Neural progenitor cell (in vitro differentiated cells): ENCODE measurements around the gene C1orf210. TPM values are rescaled to one million over a fixed set of nuclear protein-coding genes. Genes with fewer than 3 reads are reported as not detected.

Experiments
- DNase-seq: peaks from one replicate; pipeline ENCODE4 v3.0.0-alpha.2; 2016; ENCODE audit warnings: low spot score
- H2AFZ ChIP-seq: fragments of 200-600 bp; sonication (generic); replicated peaks from 2 replicates; pipeline ENCODE4 v1.6.1; 2016; ENCODE audit warnings: antibody characterized with exemption
- H3F3A ChIP-seq: fragments of 200-600 bp; sonication (generic); 2 replicates; pipeline ENCODE4 v1.6.1; 2016; ENCODE audit warnings: antibody characterized with exemption, low read depth
- H3K27ac ChIP-seq: fragments of 200-600 bp; sonication (generic); 2 replicates; pipeline ENCODE4 v1.5.1; 2016; ENCODE audit warnings: mild to moderate bottlenecking
- H3K27me3 ChIP-seq: fragments of 200-600 bp; sonication (generic); 2 replicates; pipeline ENCODE4 v1.6.1; 2016; ENCODE audit warnings: mild to moderate bottlenecking, moderate library complexity
- H3K36me3 ChIP-seq: fragments of 200-600 bp; sonication (generic); 2 replicates; pipeline ENCODE4 v1.5.1; 2016
- H3K4me1 ChIP-seq: fragments of 200-600 bp; sonication (generic); 2 replicates; pipeline ENCODE4 v1.6.1; 2016; ENCODE audit warnings: mixed run types
- H3K4me2 ChIP-seq: fragments of 200-600 bp; sonication (generic); 2 replicates; pipeline ENCODE4 v1.6.1; 2016
- H3K4me3 ChIP-seq: fragments of 200-600 bp; sonication (generic); 2 replicates; pipeline ENCODE4 v1.5.1; 2016
- H3K79me2 ChIP-seq: fragments of 200-600 bp; sonication (generic); 2 replicates; pipeline ENCODE4 v1.6.1; 2016; ENCODE audit warnings: low read depth
- H3K9ac ChIP-seq: fragments of 200-600 bp; sonication (generic); 2 replicates; pipeline ENCODE4 v1.6.1; 2016
- H3K9me3 ChIP-seq: fragments of 200-600 bp; sonication (generic); 2 replicates; pipeline ENCODE4 v1.5.1; 2016; ENCODE audit warnings: low read depth
- H4K20me1 ChIP-seq: fragments of 200-600 bp; sonication (generic); 2 replicates; pipeline ENCODE4 v1.6.1; 2016; ENCODE audit warnings: low read depth
- H3K27ac Mint-ChIP-seq: 3 replicates; pipeline ENCODE4 v1.8.0; 2021; ENCODE audit warnings: mixed read lengths
- H3K27me3 Mint-ChIP-seq: 2 replicates; pipeline ENCODE4 v1.8.0; 2022; ENCODE audit warnings: low read depth, mild to moderate bottlenecking, inconsistent platforms, moderate library complexity, mixed read lengths; ENCODE audit not compliant: insufficient read depth
- H3K36me3 Mint-ChIP-seq: 3 replicates; pipeline ENCODE4 v1.8.0; 2021; ENCODE audit warnings: mixed read lengths
- H3K4me1 Mint-ChIP-seq: 3 replicates; pipeline ENCODE4 v1.8.0; 2021; ENCODE audit warnings: mixed read lengths
- H3K4me3 Mint-ChIP-seq: 3 replicates; pipeline ENCODE4 v1.8.0; 2021; ENCODE audit warnings: mild to moderate bottlenecking, moderate library complexity, mixed read lengths
- H3K9me3 Mint-ChIP-seq: 3 replicates; pipeline ENCODE4 v1.8.0; 2020; ENCODE audit warnings: mixed read lengths
- EZH2 ChIP-seq: fragments of 200-600 bp; sonication (generic); IDR thresholded peaks from 2 replicates; pipeline ENCODE4 v1.6.1; 2017; ENCODE audit warnings: antibody characterized with exemption, mild to moderate bottlenecking, moderate library complexity
- EZH2phosphoT487 ChIP-seq: fragments of 200-600 bp; sonication (generic); IDR thresholded peaks from 2 replicates; pipeline ENCODE4 v1.6.1; 2017; ENCODE audit warnings: antibody characterized with exemption
- total RNA-seq: library from RNA; depleted of rRNA; stranded (reverse); fragments of >200 nt; gene quantifications from 2 replicates; pipeline ENCODE4 v1.2.3, GENCODE V29; 2015; ENCODE audit warnings: low replicate concordance
- TF ChIP-seq, protein P1 (sequence below): fragments of 200-600 bp; sonication (generic); IDR thresholded peaks from 2 replicates; pipeline ENCODE4 v1.5.1; 2017; ENCODE audit warnings: antibody characterized with exemption, mild to moderate bottlenecking

Gene C1orf210
- total RNA-seq, 1 donor from 2014 or later: not detected

DNA sequence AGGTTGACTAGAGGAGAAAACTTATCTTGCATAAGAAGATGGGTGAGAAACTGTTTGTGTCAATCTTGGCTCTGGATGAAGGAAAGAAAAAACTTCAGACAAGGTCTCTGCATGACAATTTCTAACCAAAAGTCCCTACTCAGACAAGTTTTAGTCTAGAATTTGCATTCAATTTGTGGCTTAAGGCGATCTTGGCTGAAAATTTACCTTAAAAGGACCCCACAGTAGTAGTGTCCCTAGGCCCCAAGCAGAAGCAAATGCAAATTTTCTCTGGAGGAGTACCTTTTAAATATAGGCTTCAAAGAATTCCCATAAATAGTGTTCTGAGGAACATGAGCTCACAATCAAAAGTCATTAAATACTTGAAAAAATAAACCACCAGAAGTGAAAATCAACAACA lies 33.2 kb downstream of the C1orf210 start:
- H2AFZ ChIP-seq: no peak overlapping the region
- no peak overlapping the region for H3K9ac ChIP-seq
- no peaks in the 10 kb centered on the region for H3K27me3 ChIP-seq
- no peak overlapping the region for H3K4me3 ChIP-seq
- H3K9me3 ChIP-seq: peaks cover 13% of the 10 kb centered on the region
- H3K4me1 ChIP-seq: no peaks in the 10 kb centered on the region
- H3K27ac ChIP-seq: no peak overlapping the region
- Mint-ChIP-seq H3K27me3 (peaks cover 13% of the 10 kb centered on the region), H3K36me3 (no peaks in the 10 kb centered on the region), H3K4me1 (no peaks in the 10 kb centered on the region), H3K4me3 (no peak overlapping the region), H3K27ac (no peak overlapping the region), H3K9me3 (peaks cover 13% of the 10 kb centered on the region)
- no peaks in the 10 kb centered on the region for H3K36me3 ChIP-seq
- H3K4me2 ChIP-seq: no peak overlapping the region
- DNase-seq: no peak
- H3F3A ChIP-seq: no peaks in the 10 kb centered on the region
- no peaks in the 10 kb centered on the region for H4K20me1 ChIP-seq
- TF ChIP-seq, protein P1, sequence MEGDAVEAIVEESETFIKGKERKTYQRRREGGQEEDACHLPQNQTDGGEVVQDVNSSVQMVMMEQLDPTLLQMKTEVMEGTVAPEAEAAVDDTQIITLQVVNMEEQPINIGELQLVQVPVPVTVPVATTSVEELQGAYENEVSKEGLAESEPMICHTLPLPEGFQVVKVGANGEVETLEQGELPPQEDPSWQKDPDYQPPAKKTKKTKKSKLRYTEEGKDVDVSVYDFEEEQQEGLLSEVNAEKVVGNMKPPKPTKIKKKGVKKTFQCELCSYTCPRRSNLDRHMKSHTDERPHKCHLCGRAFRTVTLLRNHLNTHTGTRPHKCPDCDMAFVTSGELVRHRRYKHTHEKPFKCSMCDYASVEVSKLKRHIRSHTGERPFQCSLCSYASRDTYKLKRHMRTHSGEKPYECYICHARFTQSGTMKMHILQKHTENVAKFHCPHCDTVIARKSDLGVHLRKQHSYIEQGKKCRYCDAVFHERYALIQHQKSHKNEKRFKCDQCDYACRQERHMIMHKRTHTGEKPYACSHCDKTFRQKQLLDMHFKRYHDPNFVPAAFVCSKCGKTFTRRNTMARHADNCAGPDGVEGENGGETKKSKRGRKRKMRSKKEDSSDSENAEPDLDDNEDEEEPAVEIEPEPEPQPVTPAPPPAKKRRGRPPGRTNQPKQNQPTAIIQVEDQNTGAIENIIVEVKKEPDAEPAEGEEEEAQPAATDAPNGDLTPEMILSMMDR: no peak
- no peaks in the 10 kb centered on the region for H3K79me2 ChIP-seq

GRCh38 chr1:43251024-43251423 lies 34.4 kb downstream of the C1orf210 start:
- H3K79me2 ChIP-seq: no peaks in the 10 kb centered on the region
- TF ChIP-seq EZH2phosphoT487 (no peak), EZH2 (no peak)
- TF ChIP-seq, protein P1: no peak
- no peak overlapping the region for H3K4me2 ChIP-seq
- H2AFZ ChIP-seq: no peak overlapping the region
- H3K4me1 ChIP-seq: no peaks in the 10 kb centered on the region
- H3K9me3 ChIP-seq: peaks cover 24% of the 10 kb centered on the region
- H3K27me3 Mint-ChIP-seq: peaks cover 10% of the 10 kb centered on the region
- no peaks in the 10 kb centered on the region for H3K27me3 ChIP-seq
- H3K36me3 ChIP-seq: no peaks in the 10 kb centered on the region
- no peak for DNase-seq
- peaks cover 24% of the 10 kb centered on the region for H3K9me3 Mint-ChIP-seq
- no peak overlapping the region for H3K27ac ChIP-seq
- H3F3A ChIP-seq: no peaks in the 10 kb centered on the region
- H3K36me3 Mint-ChIP-seq: no peaks in the 10 kb centered on the region
- H3K27ac Mint-ChIP-seq: no peak overlapping the region
- no peaks in the 10 kb centered on the region for H4K20me1 ChIP-seq
- no peak overlapping the region for H3K4me3 ChIP-seq
- H3K4me3 Mint-ChIP-seq: no peak overlapping the region
- H3K9ac ChIP-seq: no peak overlapping the region
- no peaks in the 10 kb centered on the region for H3K4me1 Mint-ChIP-seq

DNA sequence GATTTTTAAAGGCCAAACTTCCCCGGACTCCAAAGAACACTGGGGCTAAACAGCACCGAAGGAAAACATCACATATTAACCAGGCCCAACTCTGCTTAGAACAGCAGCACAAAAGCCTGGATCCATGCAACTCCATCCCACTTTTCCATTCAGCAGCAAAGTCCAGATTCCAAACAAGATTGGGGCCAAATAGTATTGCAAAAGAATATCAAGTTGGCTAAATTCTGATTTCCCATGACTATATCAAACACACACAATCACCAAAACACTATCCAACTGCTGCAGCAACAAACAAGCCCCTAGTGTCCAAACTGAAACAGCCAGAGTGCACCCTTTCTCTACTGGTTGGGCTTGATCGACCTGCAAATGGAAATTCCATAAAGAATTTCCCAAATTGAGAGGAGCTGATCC lies 35.0 kb downstream of the C1orf210 start:
- no peaks in the 10 kb centered on the region for H3K27me3 ChIP-seq
- H3K9me3 Mint-ChIP-seq: peaks cover 29% of the 10 kb centered on the region
- TF ChIP-seq EZH2 (no peak), EZH2phosphoT487 (no peak)
- TF ChIP-seq, protein P1: no peak

More for the DNA sequence above, 35.0 kb downstream of the C1orf210 start:
- H3K4me1 ChIP-seq: no peaks in the 10 kb centered on the region
- no peak overlapping the region for H3K4me3 ChIP-seq
- no peak for DNase-seq
- no peaks in the 10 kb centered on the region for H3K36me3 ChIP-seq
- no peaks in the 10 kb centered on the region for H3K79me2 ChIP-seq
- peaks cover 29% of the 10 kb centered on the region for H3K9me3 ChIP-seq
- no peak overlapping the region for H3K27ac ChIP-seq
- Mint-ChIP-seq H3K36me3 (no peaks in the 10 kb centered on the region), H3K4me3 (no peak overlapping the region), H3K27ac (no peak overlapping the region), H3K27me3 (peaks cover 9% of the 10 kb centered on the region), H3K4me1 (no peaks in the 10 kb centered on the region)
- no peak overlapping the region for H3K4me2 ChIP-seq
- H3K9ac ChIP-seq: no peak overlapping the region
- H2AFZ ChIP-seq: no peak overlapping the region
- H3F3A ChIP-seq: no peaks in the 10 kb centered on the region
- no peaks in the 10 kb centered on the region for H4K20me1 ChIP-seq
